Transverse colon (tissue), 4 donors: ENCODE measurements around the gene C19orf38. TPM values are rescaled to one million over a fixed set of nuclear protein-coding genes. Genes with fewer than 3 reads are reported as not detected.

Source experiments
- DNase-seq: peaks from one replicate; pipeline ENCODE4 v3.0.0-alpha.2; 2019
- H3K27ac ChIP-seq, 4 donors: fragments of 200-600 bp; sonication (generic); 2 replicates each; pipeline ENCODE4 v1.5.1; 2016 to 2018; ENCODE audit warnings: inconsistent platforms in 4 of 4
- H3K27me3 ChIP-seq: fragments of 200-600 bp; sonication (generic); 2 replicates; pipeline ENCODE4 v1.5.1; 2017; ENCODE audit warnings: inconsistent platforms
- H3K36me3 ChIP-seq, 4 donors: fragments of 200-600 bp; sonication (generic); 2 replicates each; pipeline ENCODE4 v1.5.1; 2017 to 2019; ENCODE audit warnings: inconsistent platforms in 4 of 4
- H3K4me1 ChIP-seq, 4 donors: fragments of 200-600 bp; sonication (generic); 2 replicates each; pipeline ENCODE4 v1.5.1; 2017 to 2020; ENCODE audit warnings: inconsistent platforms in 4 of 4
- H3K4me3 ChIP-seq, 4 donors: fragments of 200-600 bp; sonication (generic); 1 replicate in 1 of 4; 2 replicates in 3 of 4; pipeline versions ENCODE4 v1.5.1 to v1.6.1; 2017 to 2019; ENCODE audit warnings: inconsistent platforms in 4 of 4
- H3K9me3 ChIP-seq, 2 donors: fragments of 200-600 bp; sonication (generic); 2 replicates each; pipeline ENCODE4 v1.5.1; 2017 to 2019; ENCODE audit warnings: inconsistent platforms in 2 of 2
- CTCF ChIP-seq, 5 experiments: fragments of 200-600 bp in 3 of 5; fragments of 450-650 bp in 2 of 5; sonication (generic) in 3 of 5; IDR thresholded peaks; 1 replicate in 2 of 5; 2 replicates in 3 of 5; pipeline ENCODE4 v1.5.1; 2016 to 2017; ENCODE audit warnings: antibody characterized with exemption in 5 of 5, inconsistent platforms in 3 of 5, mild to moderate bottlenecking in 2 of 5, moderate library complexity in 1 of 5
- EP300 ChIP-seq: sonication (generic); formaldehyde crosslinking; IDR thresholded peaks from one replicate; pipeline ENCODE4 v1.6.1; 2017; ENCODE audit warnings: antibody characterized with exemption, low read depth
- POLR2A ChIP-seq: fragments of 450-650 bp; IDR thresholded peaks from one replicate; pipeline ENCODE4 v1.6.1; 2016; ENCODE audit warnings: antibody characterized with exemption, mild to moderate bottlenecking, moderate library complexity
- POLR2AphosphoS5 ChIP-seq, 3 donors: sonication (generic); formaldehyde crosslinking; IDR thresholded peaks; one replicate each; pipeline ENCODE4 v1.6.1; 2016; ENCODE audit warnings: antibody characterized with exemption in 3 of 3
- WGBS, 2 donors: methylation state at CpG; one replicate each; pipeline ENCODE4 v1.1.5; 2018; ENCODE audit warnings: low coverage in 1 of 2; 5-methylcytosine and 5-hydroxymethylcytosine counted together
- in situ Hi-C, 4 donors: fragments of 200-750 bp; cut with MboI; loops; one replicate each; pipeline versions ENCODE4 v1.15.0 to v1.15.1; 2017; ENCODE audit warnings: low sequenced_read_pairs in 3 of 4, low pct_ligation_motif_present in 1 of 4, low pct_unique_long_range_greater_than_20kb in 1 of 4
- intact Hi-C: fragments of 100-400 bp; cut with DNase I; formaldehyde crosslinking; loops from one replicate; pipeline ENCODE4 v1.15.1; 2023; ENCODE audit warnings: low total_unique reads
- total RNA-seq, 4 donors: library from RNA; depleted of rRNA; stranded (reverse); fragments of >200 nt; gene quantifications; one replicate each; pipeline ENCODE4 v1.1.0, GENCODE V29; 2016

The C19orf38 gene
- total RNA-seq, 4 donors from 2014 or later: 0.79 to 1.8 (median 0.96) TPM; not detected in 1

GRCh38 chr19:10826231-10826630 is 22.0 kb upstream of the C19orf38 start:
- no peaks in the 10 kb centered on the region for H3K9me3 ChIP-seq
- intact Hi-C loops: no loop called here
- in situ Hi-C loops: no loop called here
- H3K27me3 ChIP-seq: no peaks in the 10 kb centered on the region
- 80 to 87% methylated on average over 2 to 7 of the region's 7 CpGs for whole genome bisulfite sequencing, 2 donors
- no peak overlapping the region for H3K4me3 ChIP-seq
- TF ChIP-seq POLR2A: no peak
- no peak for TF ChIP-seq CTCF (IDR thresholded peaks at IDR 0.05)
- no peak for TF ChIP-seq POLR2AphosphoS5 (IDR thresholded peaks at IDR 0.05)
- TF ChIP-seq EP300: no peak
- H3K27ac ChIP-seq: no peak overlapping the region
- H3K36me3 ChIP-seq: peaks cover 0 to 72% (median 34%) of the 10 kb centered on the region in 4 donors
- no peak for DNase-seq
- no peaks in the 10 kb centered on the region for H3K4me1 ChIP-seq

- no peaks in the 10 kb centered on the region for H3K9me3 ChIP-seq
- in situ Hi-C loops: no loop called here
- no peaks in the 10 kb centered on the region for H3K4me1 ChIP-seq
- no peak overlapping the region for H3K4me3 ChIP-seq
- DNase-seq: no peak
- peaks cover 0 to 71% (median 33%) of the 10 kb centered on the region in 4 donors for H3K36me3 ChIP-seq
- WGBS, 2 donors: 90 to 94% methylated on average over 5 to 6 of the region's 6 CpGs
- no peak for TF ChIP-seq CTCF (IDR thresholded peaks at IDR 0.05)
- no peak for TF ChIP-seq EP300
- TF ChIP-seq POLR2A: no peak
- no peak for TF ChIP-seq POLR2AphosphoS5 (IDR thresholded peaks at IDR 0.05)
- no peaks in the 10 kb centered on the region for H3K27me3 ChIP-seq
- no peak overlapping the region for H3K27ac ChIP-seq
- intact Hi-C loops: no loop called here
These were observed 21.4 kb upstream of the C19orf38 start for GRCh38 chr19:10826846-10827245.

GRCh38 chr19:10828981-10829821 is 19.0 kb upstream of the C19orf38 start:
- intact Hi-C loops (no loop called here), in situ Hi-C loops (no loop called here)
- H3K4me1 ChIP-seq: no peaks in the 10 kb centered on the region
- no peaks in the 10 kb centered on the region for H3K27me3 ChIP-seq
- H3K27ac ChIP-seq: no peak overlapping the region
- H3K36me3 ChIP-seq: peaks cover 0 to 60% (median 28%) of the 10 kb centered on the region in 4 donors
- no peak overlapping the region for H3K4me3 ChIP-seq
- TF ChIP-seq POLR2AphosphoS5 (IDR thresholded peaks at IDR 0.05) (no peak), CTCF (IDR thresholded peaks at IDR 0.05) (no peak), POLR2A (no peak), EP300 (no peak)
- WGBS, 2 donors: 92% methylated on average over 25 of the region's 26 CpGs; no CpG with 5 or more reads in 1 of the 2 donors
- no peak for DNase-seq
- no peaks in the 10 kb centered on the region for H3K9me3 ChIP-seq

- Histone ChIP-seq H3K4me3 (no peak overlapping the region), H3K27ac (no peak overlapping the region), H3K9me3 (no peaks in the 10 kb centered on the region), H3K27me3 (no peaks in the 10 kb centered on the region), H3K36me3 (peaks cover 0 to 52% (median 24%) of the 10 kb centered on the region in 4 donors), H3K4me1 (peaks cover 0 to under 1% (median 0%) of the 10 kb centered on the region in 4 donors)
- no peak for DNase-seq
- 91% methylated on average over 16 of the region's 16 CpGs; no CpG with 5 or more reads in 1 of the 2 donors for WGBS, 2 donors
- in situ Hi-C loops (no loop called here), intact Hi-C loops (no loop called here)
- TF ChIP-seq CTCF (IDR thresholded peaks at IDR 0.05) (no peak), POLR2A (no peak), EP300 (no peak), POLR2AphosphoS5 (IDR thresholded peaks at IDR 0.05) (no peak)
These were observed 18.2 kb upstream of the C19orf38 start for GRCh38 chr19:10829967-10830366.
